GM12872 (cell line): ENCODE data around the gene TLE2.

Source experiments
- CTCF ChIP-seq: IDR thresholded peaks from 3 replicates; pipeline ENCODE4 v1.5.1; 2011; ENCODE audit warnings: low read depth, mild to moderate bottlenecking, low read length, moderate library complexity; ENCODE audit not compliant: insufficient read depth

The TLE2 gene

GRCh38 chr19:3066482-3067049, 37.5 kb upstream of the TLE2 start:
- TF ChIP-seq CTCF, result no peak

- TF ChIP-seq CTCF, result no peak
These were observed 36.7 kb upstream of the TLE2 start for GRCh38 chr19:3065675-3066357.

- TF ChIP-seq CTCF, result no peak
These were observed 34.9 kb upstream of the TLE2 start for GRCh38 chr19:3064011-3064330.

- TF ChIP-seq CTCF, result no peak
These were observed 33.4 kb upstream of the TLE2 start, which contains the start of gene TLE5 for GRCh38 chr19:3062165-3063105. TSS of gene TLE5 (minus strand) at chr19:3062495. CDS start at chr19:3062200, 295 bp downstream.

GRCh38 chr19:3061182-3062161, 32.4 kb upstream of the TLE2 start:
- TF ChIP-seq CTCF, result peak; percentile 49; the same call in 2 of the 3 replicates

- TF ChIP-seq CTCF, result no peak
These were observed 31.7 kb upstream of the TLE2 start for GRCh38 chr19:3060857-3061181.
